ENCODE measurements around the gene EOLA2. TPM values are rescaled to one million over a fixed set of nuclear protein-coding genes. Genes with fewer than 3 reads are reported as not detected.
"Not testable (repeated sequence)": the region's sequence is repeated elsewhere in the genome, so short reads cannot be mapped to it uniquely, and the experiment has no call there.

EOLA2 gene
- total and polyA plus RNA-seq, 5 donors from 2014 or later: 32.1 to 62.5 (median 34.5) TPM

GRCh38 chrX:149932150-149932549, 6.1 kb downstream of the EOLA2 start:
- H3K4me3 Mint-ChIP-seq; DNase-seq; H3K27ac ChIP-seq (ENCODE audit: insufficient read depth, low read length, poor library complexity, severe bottlenecking); H3K36me3 ChIP-seq (ENCODE audit: control insufficient read depth, insufficient read depth, low read length); ATAC-seq (ENCODE audit: low read depth in 2 of 2); H3K4me1 ChIP-seq (ENCODE audit: control insufficient read depth, insufficient read depth, low read length, poor library complexity, severe bottlenecking); H3K27me3 Mint-ChIP-seq; H3K9me3 ChIP-seq (ENCODE audit: control insufficient read depth in 2 of 2, low read length in 2 of 2); H3K27me3 ChIP-seq (ENCODE audit: control insufficient read depth, insufficient read depth, low read length); H3K4me3 ChIP-seq (ENCODE audit: low read depth, low read length); H3K9me3 Mint-ChIP-seq; H3K27ac Mint-ChIP-seq; H3K36me3 Mint-ChIP-seq; H3K4me1 Mint-ChIP-seq: not testable (repeated sequence)

GRCh38 chrX:149931355-149931754, 6.9 kb downstream of the EOLA2 start:
- not testable (repeated sequence) for H3K9me3 ChIP-seq (ENCODE audit: control insufficient read depth in 2 of 2, low read length in 2 of 2); H3K9me3 Mint-ChIP-seq; H3K36me3 Mint-ChIP-seq; H3K36me3 ChIP-seq (ENCODE audit: control insufficient read depth, insufficient read depth, low read length); H3K4me3 Mint-ChIP-seq; ATAC-seq (ENCODE audit: low read depth in 2 of 2); H3K27me3 ChIP-seq (ENCODE audit: control insufficient read depth, insufficient read depth, low read length); DNase-seq; H3K27me3 Mint-ChIP-seq; H3K4me3 ChIP-seq (ENCODE audit: low read depth, low read length); H3K4me1 ChIP-seq (ENCODE audit: control insufficient read depth, insufficient read depth, low read length, poor library complexity, severe bottlenecking); H3K4me1 Mint-ChIP-seq; H3K27ac ChIP-seq (ENCODE audit: insufficient read depth, low read length, poor library complexity, severe bottlenecking); H3K27ac Mint-ChIP-seq

GRCh38 chrX:149929400-149929799, 8.9 kb downstream of the EOLA2 start, which contains the start of gene HSFX4:
Gene HSFX4, plus strand, starts transcription at chrX:149929573. Its CDS starts 72 bp downstream, at chrX:149929645.
- not testable (repeated sequence) for H3K4me3 Mint-ChIP-seq; H3K36me3 Mint-ChIP-seq; H3K27me3 Mint-ChIP-seq; H3K36me3 ChIP-seq (ENCODE audit: control insufficient read depth, insufficient read depth, low read length); H3K4me1 ChIP-seq (ENCODE audit: control insufficient read depth, insufficient read depth, low read length, poor library complexity, severe bottlenecking); H3K9me3 Mint-ChIP-seq; H3K9me3 ChIP-seq (ENCODE audit: control insufficient read depth in 2 of 2, low read length in 2 of 2); H3K4me3 ChIP-seq (ENCODE audit: low read depth, low read length); H3K27ac Mint-ChIP-seq; H3K4me1 Mint-ChIP-seq; H3K27me3 ChIP-seq (ENCODE audit: control insufficient read depth, insufficient read depth, low read length); ATAC-seq (ENCODE audit: low read depth in 2 of 2); H3K27ac ChIP-seq (ENCODE audit: insufficient read depth, low read length, poor library complexity, severe bottlenecking); DNase-seq

- not testable (repeated sequence) for ATAC-seq (ENCODE audit: low read depth in 2 of 2); H3K27me3 Mint-ChIP-seq; H3K27ac ChIP-seq (ENCODE audit: insufficient read depth, low read length, poor library complexity, severe bottlenecking); H3K9me3 ChIP-seq (ENCODE audit: control insufficient read depth in 2 of 2, low read length in 2 of 2); H3K4me3 Mint-ChIP-seq; H3K36me3 Mint-ChIP-seq; DNase-seq; H3K27ac Mint-ChIP-seq; H3K9me3 Mint-ChIP-seq; H3K4me1 Mint-ChIP-seq; H3K36me3 ChIP-seq (ENCODE audit: control insufficient read depth, insufficient read depth, low read length); H3K4me1 ChIP-seq (ENCODE audit: control insufficient read depth, insufficient read depth, low read length, poor library complexity, severe bottlenecking); H3K4me3 ChIP-seq (ENCODE audit: low read depth, low read length); H3K27me3 ChIP-seq (ENCODE audit: control insufficient read depth, insufficient read depth, low read length)
Observed at GRCh38 chrX:149928635-149929034, 9.7 kb downstream of the EOLA2 start.

GRCh38 chrX:149927964-149928258, 10.4 kb downstream of the EOLA2 start:
- not testable (repeated sequence) for DNase-seq; H3K36me3 ChIP-seq (ENCODE audit: control insufficient read depth, insufficient read depth, low read length); ATAC-seq (ENCODE audit: low read depth in 2 of 2); H3K9me3 Mint-ChIP-seq; H3K4me1 Mint-ChIP-seq; H3K9me3 ChIP-seq (ENCODE audit: control insufficient read depth in 2 of 2, low read length in 2 of 2); H3K27me3 ChIP-seq (ENCODE audit: control insufficient read depth, insufficient read depth, low read length); H3K4me3 Mint-ChIP-seq; H3K27ac Mint-ChIP-seq; H3K27ac ChIP-seq (ENCODE audit: insufficient read depth, low read length, poor library complexity, severe bottlenecking); H3K4me1 ChIP-seq (ENCODE audit: control insufficient read depth, insufficient read depth, low read length, poor library complexity, severe bottlenecking); H3K4me3 ChIP-seq (ENCODE audit: low read depth, low read length); H3K36me3 Mint-ChIP-seq; H3K27me3 Mint-ChIP-seq

GRCh38 chrX:149927245-149927963, 10.9 kb downstream of the EOLA2 start:
- H3K27me3 ChIP-seq (ENCODE audit: control insufficient read depth, insufficient read depth, low read length); H3K27ac ChIP-seq (ENCODE audit: insufficient read depth, low read length, poor library complexity, severe bottlenecking); H3K9me3 ChIP-seq (ENCODE audit: control insufficient read depth in 2 of 2, low read length in 2 of 2); H3K27me3 Mint-ChIP-seq; H3K9me3 Mint-ChIP-seq; H3K36me3 Mint-ChIP-seq; H3K4me3 ChIP-seq (ENCODE audit: low read depth, low read length); H3K4me1 Mint-ChIP-seq; H3K4me3 Mint-ChIP-seq; H3K27ac Mint-ChIP-seq; H3K36me3 ChIP-seq (ENCODE audit: control insufficient read depth, insufficient read depth, low read length); H3K4me1 ChIP-seq (ENCODE audit: control insufficient read depth, insufficient read depth, low read length, poor library complexity, severe bottlenecking); ATAC-seq (ENCODE audit: low read depth in 2 of 2); DNase-seq: not testable (repeated sequence)

- ATAC-seq (ENCODE audit: low read depth in 2 of 2); H3K27me3 ChIP-seq (ENCODE audit: control insufficient read depth, insufficient read depth, low read length); H3K36me3 ChIP-seq (ENCODE audit: control insufficient read depth, insufficient read depth, low read length); H3K4me3 ChIP-seq (ENCODE audit: low read depth, low read length); H3K27me3 Mint-ChIP-seq; H3K9me3 Mint-ChIP-seq; H3K4me3 Mint-ChIP-seq; H3K9me3 ChIP-seq (ENCODE audit: control insufficient read depth in 2 of 2, low read length in 2 of 2); H3K27ac ChIP-seq (ENCODE audit: insufficient read depth, low read length, poor library complexity, severe bottlenecking); H3K4me1 ChIP-seq (ENCODE audit: control insufficient read depth, insufficient read depth, low read length, poor library complexity, severe bottlenecking); H3K27ac Mint-ChIP-seq; H3K36me3 Mint-ChIP-seq; H3K4me1 Mint-ChIP-seq; DNase-seq: not testable (repeated sequence)
Observed at GRCh38 chrX:149924434-149924833, 13.9 kb downstream of the EOLA2 start.

GRCh38 chrX:149923836-149924235, 14.5 kb downstream of the EOLA2 start:
- not testable (repeated sequence) for H3K36me3 ChIP-seq (ENCODE audit: control insufficient read depth, insufficient read depth, low read length); H3K4me1 Mint-ChIP-seq; DNase-seq; H3K36me3 Mint-ChIP-seq; H3K27ac Mint-ChIP-seq; H3K9me3 ChIP-seq (ENCODE audit: control insufficient read depth in 2 of 2, low read length in 2 of 2); H3K4me1 ChIP-seq (ENCODE audit: control insufficient read depth, insufficient read depth, low read length, poor library complexity, severe bottlenecking); H3K27ac ChIP-seq (ENCODE audit: insufficient read depth, low read length, poor library complexity, severe bottlenecking); ATAC-seq (ENCODE audit: low read depth in 2 of 2); H3K4me3 Mint-ChIP-seq; H3K4me3 ChIP-seq (ENCODE audit: low read depth, low read length); H3K9me3 Mint-ChIP-seq; H3K27me3 ChIP-seq (ENCODE audit: control insufficient read depth, insufficient read depth, low read length); H3K27me3 Mint-ChIP-seq

All from CD4-positive, CD25-positive, alpha-beta regulatory T cell (primary cell).